Measurements from ENCODE around the gene CHD2. TPM values are rescaled to one million over a fixed set of nuclear protein-coding genes. Genes with fewer than 3 reads are reported as not detected.

CHD2 gene
- total RNA-seq, 1 experiment from 2014 or later, result 85.0 TPM

DNA sequence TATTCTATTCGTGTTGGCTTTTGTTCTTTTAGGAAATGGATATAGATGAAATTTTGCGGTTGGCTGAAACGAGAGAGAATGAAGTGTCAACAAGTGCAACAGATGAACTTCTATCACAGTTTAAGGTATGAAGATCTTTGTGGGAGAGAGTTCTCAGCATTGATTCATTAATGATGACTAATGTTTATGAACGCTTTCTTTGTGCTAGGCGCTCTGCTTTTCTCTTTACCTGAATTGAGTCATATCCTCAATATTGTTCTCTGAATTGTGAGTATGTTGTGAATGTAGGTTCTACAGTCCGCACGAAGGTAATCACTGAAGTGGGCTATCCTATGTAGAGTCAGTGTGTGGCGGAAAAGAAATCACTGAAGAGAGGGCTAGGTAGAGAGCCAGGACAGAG lies 81.2 kb downstream of the CHD2 start:
- no peaks in the 10 kb centered on the region for H3K4me1 ChIP-seq
- ChIA-PET POLR2A (no interaction called here), CTCF (no interaction called here)
- no peaks in the 10 kb centered on the region for H3K4me1 Mint-ChIP-seq (ENCODE audit: low read depth, unreplicated experiment)
- no peaks in the 10 kb centered on the region for H3K9me3 ChIP-seq
- intact Hi-C loops (cut with micrococcal nuclease; ENCODE audit: unreplicated experiment), result no loop called here
- H3K27me3 Mint-ChIP-seq (ENCODE audit: insufficient read depth, unreplicated experiment), result no peaks in the 10 kb centered on the region
- H3K27me3 ChIP-seq (replicated peaks; ENCODE audit: control insufficient read depth, insufficient read depth, low read length), result no peaks in the 10 kb centered on the region
- DNase-seq, result no peak
- TF ChIP-seq, protein P1, sequence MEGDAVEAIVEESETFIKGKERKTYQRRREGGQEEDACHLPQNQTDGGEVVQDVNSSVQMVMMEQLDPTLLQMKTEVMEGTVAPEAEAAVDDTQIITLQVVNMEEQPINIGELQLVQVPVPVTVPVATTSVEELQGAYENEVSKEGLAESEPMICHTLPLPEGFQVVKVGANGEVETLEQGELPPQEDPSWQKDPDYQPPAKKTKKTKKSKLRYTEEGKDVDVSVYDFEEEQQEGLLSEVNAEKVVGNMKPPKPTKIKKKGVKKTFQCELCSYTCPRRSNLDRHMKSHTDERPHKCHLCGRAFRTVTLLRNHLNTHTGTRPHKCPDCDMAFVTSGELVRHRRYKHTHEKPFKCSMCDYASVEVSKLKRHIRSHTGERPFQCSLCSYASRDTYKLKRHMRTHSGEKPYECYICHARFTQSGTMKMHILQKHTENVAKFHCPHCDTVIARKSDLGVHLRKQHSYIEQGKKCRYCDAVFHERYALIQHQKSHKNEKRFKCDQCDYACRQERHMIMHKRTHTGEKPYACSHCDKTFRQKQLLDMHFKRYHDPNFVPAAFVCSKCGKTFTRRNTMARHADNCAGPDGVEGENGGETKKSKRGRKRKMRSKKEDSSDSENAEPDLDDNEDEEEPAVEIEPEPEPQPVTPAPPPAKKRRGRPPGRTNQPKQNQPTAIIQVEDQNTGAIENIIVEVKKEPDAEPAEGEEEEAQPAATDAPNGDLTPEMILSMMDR (IDR thresholded peaks at IDR 0.05; ENCODE audit: insufficient read depth in 1 of 2, low read depth in 1 of 2, low read length in 1 of 2, severe bottlenecking in 1 of 2, unreplicated experiment in 1 of 2), result no peak
- no peak overlapping the region for H3K4me3 Mint-ChIP-seq (ENCODE audit: unreplicated experiment)
- H3K27ac Mint-ChIP-seq (ENCODE audit: unreplicated experiment), result no peak overlapping the region
- no peak overlapping the region for H3K4me3 ChIP-seq (ENCODE audit: low read depth, low read length)
- H3K36me3 Mint-ChIP-seq (ENCODE audit: insufficient read depth, unreplicated experiment), result peaks cover 22% of the 10 kb centered on the region
- no peaks in the 10 kb centered on the region for H3K9me3 Mint-ChIP-seq (ENCODE audit: unreplicated experiment)
- BruUV-seq (replicated peaks), result no TSS peak
- H3K36me3 ChIP-seq (ENCODE audit: control insufficient read depth, insufficient read depth, low read length), result peaks cover 5% of the 10 kb centered on the region

- Mint-ChIP-seq H3K27me3 (ENCODE audit: insufficient read depth, unreplicated experiment) (no peaks in the 10 kb centered on the region), H3K9me3 (ENCODE audit: unreplicated experiment) (no peaks in the 10 kb centered on the region), H3K27ac (ENCODE audit: unreplicated experiment) (no peak overlapping the region), H3K36me3 (ENCODE audit: insufficient read depth, unreplicated experiment) (peaks cover 50% of the 10 kb centered on the region), H3K4me3 (ENCODE audit: unreplicated experiment) (no peak overlapping the region), H3K4me1 (ENCODE audit: low read depth, unreplicated experiment) (no peaks in the 10 kb centered on the region)
- ChIA-PET POLR2A (no interaction called here), CTCF (no interaction called here)
- DNase-seq, result no peak
- Histone ChIP-seq H3K9me3 (no peaks in the 10 kb centered on the region), H3K36me3 (ENCODE audit: control insufficient read depth, insufficient read depth, low read length) (peaks cover 6% of the 10 kb centered on the region), H3K4me1 (no peaks in the 10 kb centered on the region), H3K4me3 (ENCODE audit: low read depth, low read length) (no peak overlapping the region), H3K27me3 (replicated peaks; ENCODE audit: control insufficient read depth, insufficient read depth, low read length) (no peaks in the 10 kb centered on the region)
- BruUV-seq (replicated peaks), result no TSS peak
- TF ChIP-seq, protein P1 (IDR thresholded peaks at IDR 0.05; ENCODE audit: insufficient read depth in 1 of 2, low read depth in 1 of 2, low read length in 1 of 2, severe bottlenecking in 1 of 2, unreplicated experiment in 1 of 2), result no peak
- intact Hi-C loops (cut with micrococcal nuclease; ENCODE audit: unreplicated experiment), result no loop called here
Measured at GRCh38 chr15:92984161-92984560, 84.0 kb downstream of the CHD2 start.

DNA sequence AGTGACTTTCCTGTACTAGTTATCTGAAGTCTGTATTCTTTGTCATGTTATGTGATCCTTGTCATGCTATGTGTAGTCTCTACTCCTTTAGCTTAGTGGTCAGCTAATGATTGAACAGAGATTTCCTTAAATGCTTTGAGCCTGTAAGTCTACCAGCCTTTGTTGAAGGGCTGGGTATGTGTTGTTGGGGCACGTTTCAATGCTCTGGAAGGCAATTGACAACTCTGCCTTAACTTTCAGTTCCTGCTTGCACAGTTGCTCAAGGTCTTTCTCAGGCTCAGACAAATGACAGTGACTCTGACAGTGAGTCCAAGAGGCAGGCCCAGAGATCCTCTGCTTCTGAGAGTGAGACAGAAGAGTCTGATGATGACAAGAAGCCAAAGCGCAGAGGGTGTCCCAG lies 89.3 kb downstream of the CHD2 start:
- Mint-ChIP-seq H3K27ac (ENCODE audit: unreplicated experiment) (no peak overlapping the region), H3K4me1 (ENCODE audit: low read depth, unreplicated experiment) (no peaks in the 10 kb centered on the region), H3K27me3 (ENCODE audit: insufficient read depth, unreplicated experiment) (no peaks in the 10 kb centered on the region), H3K36me3 (ENCODE audit: insufficient read depth, unreplicated experiment) (peaks cover 85% of the 10 kb centered on the region), H3K4me3 (ENCODE audit: unreplicated experiment) (no peak overlapping the region), H3K9me3 (ENCODE audit: unreplicated experiment) (no peaks in the 10 kb centered on the region)
- TF ChIP-seq, protein P1 (IDR thresholded peaks at IDR 0.05; ENCODE audit: insufficient read depth in 1 of 2, low read depth in 1 of 2, low read length in 1 of 2, severe bottlenecking in 1 of 2, unreplicated experiment in 1 of 2), result no peak
- no peak for DNase-seq
- CTCF ChIA-PET, result no interaction called here
- no peaks in the 10 kb centered on the region for H3K27me3 ChIP-seq (replicated peaks; ENCODE audit: control insufficient read depth, insufficient read depth, low read length)
- peaks cover 7% of the 10 kb centered on the region for H3K36me3 ChIP-seq (ENCODE audit: control insufficient read depth, insufficient read depth, low read length)
- intact Hi-C loops (cut with micrococcal nuclease; ENCODE audit: unreplicated experiment), result no loop called here
- BruUV-seq (replicated peaks), result no TSS peak
- POLR2A ChIA-PET, result no interaction called here
- H3K4me1 ChIP-seq, result no peaks in the 10 kb centered on the region
- H3K4me3 ChIP-seq (ENCODE audit: low read depth, low read length), result no peak overlapping the region
- no peaks in the 10 kb centered on the region for H3K9me3 ChIP-seq

All from Caco-2 (cell line).